Left kidney (tissue), 2 donors: ENCODE measurements around the gene TMEM178B. TPM values are rescaled to one million over a fixed set of nuclear protein-coding genes. Genes with fewer than 3 reads are reported as not detected.
"Not testable (repeated sequence)": the region's sequence is repeated elsewhere in the genome, so short reads cannot be mapped to it uniquely, and the experiment has no call there.

Source experiments
- DNase-seq: peaks from one replicate; pipeline ENCODE4 v3.0.0-alpha.2; 2013
- polyA plus RNA-seq: library from polyadenylated mRNA; unstranded; fragments of 120-200 nt; gene quantifications from one replicate; pipeline ENCODE4 v1.2.1, GENCODE V29; 2013; ENCODE audit not compliant: insufficient read length

TMEM178B gene
- polyA plus RNA-seq, 1 donor: 0.52 TPM

DNA sequence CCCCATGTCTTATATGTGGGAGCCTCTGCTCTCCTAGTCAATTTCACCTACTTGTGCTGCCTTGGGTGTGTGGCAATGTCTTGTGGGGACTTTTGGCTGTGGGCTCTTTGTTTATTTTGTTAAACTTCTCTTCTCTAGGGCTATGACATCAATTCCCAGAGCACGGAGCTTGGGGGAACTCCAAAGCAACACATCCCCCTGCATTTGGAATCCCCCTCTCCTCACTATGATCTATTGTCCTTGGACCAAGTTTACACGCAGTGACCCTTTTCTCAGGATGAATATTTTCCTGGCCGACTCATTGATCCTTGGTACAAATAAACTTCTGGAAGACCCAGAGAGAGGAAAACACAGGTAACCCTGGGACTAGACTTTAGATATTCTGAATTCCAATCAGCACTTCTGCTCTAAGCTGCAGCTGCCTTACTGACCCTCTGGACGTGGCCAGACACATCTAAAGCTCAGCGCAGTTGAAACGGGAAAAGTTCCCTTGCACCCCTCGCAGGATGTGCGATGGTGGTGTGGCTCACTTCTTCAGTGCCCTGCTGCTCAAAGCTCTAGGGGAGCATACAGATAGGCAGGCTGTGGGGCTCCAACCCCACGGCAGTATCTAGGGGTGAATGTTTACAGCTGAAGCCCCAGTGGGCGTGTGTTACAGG is 110.8 kb downstream of the TMEM178B start:
- no peak for DNase-seq

GRCh38 chr7:141185369-141185967 is 111.6 kb downstream of the TMEM178B start:
- no peak for DNase-seq

- no peak for DNase-seq
Measured at GRCh38 chr7:141189231-141189630, 115.4 kb downstream of the TMEM178B start.

- no peak for DNase-seq
Measured at GRCh38 chr7:141190495-141190894, 116.6 kb downstream of the TMEM178B start.

DNA sequence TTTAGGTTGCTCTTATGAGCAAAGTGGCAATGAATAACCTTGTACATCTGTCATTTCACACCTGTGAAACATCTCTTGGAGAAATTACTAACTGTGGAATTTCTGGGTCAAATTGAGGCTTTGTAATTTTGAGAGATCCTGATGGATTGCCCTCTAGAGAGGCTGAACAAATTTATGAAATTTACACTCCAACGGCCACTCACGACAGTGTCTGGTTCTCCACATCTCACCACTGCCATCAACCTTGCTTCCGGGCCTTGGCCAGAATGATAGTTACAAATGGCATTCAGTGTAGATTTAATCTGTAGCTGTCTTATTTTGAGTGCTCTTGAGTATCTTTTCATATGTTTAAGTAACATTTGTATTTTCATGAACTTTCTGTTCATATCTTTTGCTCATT is 117.4 kb downstream of the TMEM178B start:
- DNase-seq: no peak

DNA sequence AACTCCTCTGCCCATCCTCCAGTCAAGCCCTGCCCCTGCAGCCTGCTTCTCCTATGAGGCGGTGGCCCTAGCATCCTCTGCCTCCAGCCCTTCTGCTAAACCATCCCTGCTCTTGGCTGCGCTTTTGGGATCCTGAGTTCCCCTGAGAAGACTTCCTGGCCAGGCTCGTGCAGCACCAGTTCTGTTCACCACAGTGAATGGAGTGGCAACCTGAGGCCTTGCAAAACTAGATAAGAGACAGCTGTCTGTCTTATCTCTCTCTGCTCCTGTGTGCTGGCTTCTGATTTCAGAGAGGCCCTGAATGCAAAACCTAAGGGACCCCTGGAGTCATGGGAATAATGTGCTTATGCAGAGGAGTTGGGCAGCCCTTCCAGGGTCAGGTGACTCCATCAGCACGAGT is 119.2 kb downstream of the TMEM178B start:
- DNase-seq: no peak

- DNase-seq: not testable (repeated sequence)
Measured at GRCh38 chr7:141195722-141196121, 121.9 kb downstream of the TMEM178B start.

DNA sequence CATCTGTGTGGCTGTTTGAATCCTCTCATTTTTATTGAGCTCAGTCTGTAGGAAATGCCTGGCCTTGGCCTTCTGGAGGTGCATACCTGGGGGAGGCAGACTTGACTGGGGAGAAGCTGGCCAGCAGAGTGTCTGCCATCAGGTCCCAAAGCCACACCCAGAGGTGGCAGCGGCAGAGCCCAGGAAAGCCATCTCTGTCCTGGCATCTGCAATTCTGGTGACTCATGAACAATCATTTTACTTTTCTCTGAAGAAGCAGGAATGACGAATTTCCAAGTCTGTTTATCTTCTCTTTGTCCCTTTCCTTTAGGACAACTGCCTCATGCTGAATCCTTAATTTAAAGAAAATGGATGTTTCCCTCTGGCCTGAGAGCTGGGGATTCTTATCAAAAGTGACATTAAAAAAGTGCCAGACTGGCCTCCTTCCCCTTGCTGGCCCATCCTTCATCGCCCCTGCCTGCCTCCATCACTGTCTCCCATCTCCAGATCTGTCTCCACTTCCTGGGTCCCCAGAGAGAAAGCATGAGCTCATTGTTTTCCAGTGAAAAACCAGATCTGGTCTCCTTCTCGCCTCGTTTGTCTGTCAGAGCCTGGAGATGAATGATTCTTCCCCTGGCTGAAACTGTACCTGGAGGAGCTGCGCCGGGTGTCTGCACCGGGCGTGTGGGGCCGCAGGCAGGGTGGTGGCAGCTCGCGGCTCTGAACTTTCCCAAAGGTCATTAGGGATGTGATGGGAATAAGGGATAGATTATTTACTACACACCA is 124.5 kb downstream of the TMEM178B start:
- peak; percentile 24 for DNase-seq

DNA sequence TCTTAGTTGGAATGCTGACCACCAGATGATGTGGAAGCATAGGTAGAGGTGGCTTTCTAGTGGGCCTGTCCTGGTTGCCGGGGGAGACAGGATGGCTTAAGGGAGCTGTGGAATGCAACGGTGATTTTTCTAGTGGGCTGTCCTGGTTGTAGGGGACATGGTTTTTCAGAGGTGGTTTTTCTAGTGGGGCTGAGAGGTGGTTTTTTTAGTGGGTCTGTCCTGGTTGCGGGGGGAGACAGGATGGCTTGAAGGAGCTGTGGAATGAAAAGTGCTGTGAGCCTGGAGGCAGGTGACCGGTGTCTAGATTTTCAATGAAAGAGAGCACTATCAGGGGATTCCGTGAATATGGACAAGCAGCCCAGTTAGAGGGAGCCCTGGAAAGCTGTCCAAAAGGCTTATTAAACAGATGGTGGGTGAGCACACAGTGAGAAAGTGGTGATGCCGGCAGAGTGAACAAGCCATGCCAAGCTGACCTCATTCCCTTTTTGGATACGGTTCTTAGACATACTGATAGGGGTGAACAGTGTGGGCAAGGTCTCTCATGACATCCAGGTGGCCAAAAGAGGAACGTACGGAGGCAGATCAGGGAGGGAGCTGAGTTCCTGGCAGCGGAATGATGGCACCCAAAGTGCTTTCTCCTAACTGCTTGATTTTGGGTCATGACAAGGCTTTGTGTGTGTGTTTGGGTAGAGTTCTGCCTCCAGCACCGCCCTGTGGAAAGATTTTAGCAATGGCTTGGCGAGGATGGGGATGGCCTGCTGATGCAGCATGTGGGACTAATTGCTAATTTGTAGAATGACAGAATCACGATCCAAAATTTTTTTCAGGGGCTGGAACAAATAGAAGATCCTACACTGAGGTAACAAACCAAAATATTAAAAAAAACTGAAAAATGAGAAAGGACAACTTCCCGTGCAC is 126.6 kb downstream of the TMEM178B start:
- DNase-seq: no peak

DNA sequence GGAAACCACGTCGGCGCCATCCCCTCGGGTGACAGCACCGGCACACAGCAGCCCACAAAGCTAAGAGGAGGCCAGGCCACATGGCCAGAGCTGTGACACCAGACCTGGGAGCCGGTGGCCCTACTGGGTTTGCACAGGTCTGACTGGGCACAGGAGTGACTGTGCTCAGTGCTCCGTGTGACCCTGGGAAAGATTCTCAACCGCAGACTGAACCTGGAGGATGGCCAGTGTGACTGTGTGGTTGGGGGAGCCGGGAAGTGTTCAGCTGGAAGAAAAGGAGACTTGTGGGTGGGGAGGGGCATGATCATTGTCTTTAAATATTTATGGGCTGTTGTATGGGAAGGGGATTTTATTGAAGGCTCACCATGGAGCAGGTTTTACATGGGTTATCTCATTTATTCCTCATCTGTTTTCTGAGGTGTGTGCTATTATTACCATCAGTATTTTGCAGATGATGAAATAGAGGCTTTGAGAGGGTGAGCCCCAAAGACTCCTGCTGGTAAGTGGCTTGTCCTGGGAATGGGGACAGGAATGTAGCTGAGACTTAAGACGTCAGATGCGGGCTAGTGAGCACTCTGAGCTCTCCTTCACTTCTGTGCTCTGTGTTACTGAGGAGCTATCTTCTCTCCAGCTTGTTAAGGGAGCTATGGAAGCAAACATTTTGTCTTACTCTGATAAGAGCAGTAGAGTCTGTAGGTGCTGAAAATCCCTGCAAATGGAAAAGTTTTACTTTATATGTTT is 127.5 kb downstream of the TMEM178B start:
- DNase-seq: no peak

- no peak for DNase-seq
Measured at GRCh38 chr7:141202535-141202934, 128.7 kb downstream of the TMEM178B start.

DNA sequence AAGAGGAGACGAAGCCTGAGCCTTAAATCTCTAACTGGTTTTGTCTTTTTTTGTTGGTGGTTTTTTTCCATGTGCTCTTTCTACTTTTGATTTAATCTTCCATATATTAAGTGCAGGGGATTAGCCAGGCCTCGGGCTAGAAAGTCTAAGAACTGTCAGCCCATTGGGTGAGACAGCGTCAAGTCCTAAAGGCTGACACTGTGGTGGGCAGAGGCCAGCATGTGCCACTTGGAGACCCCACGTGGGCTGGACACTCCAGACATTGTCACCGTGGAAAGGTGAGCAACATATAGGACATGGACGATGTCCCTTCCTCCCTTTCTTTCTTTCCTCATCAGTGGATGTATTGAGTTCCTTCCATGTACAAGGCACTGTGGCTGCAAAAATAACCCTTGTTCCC is 129.3 kb downstream of the TMEM178B start:
- no peak for DNase-seq

DNA sequence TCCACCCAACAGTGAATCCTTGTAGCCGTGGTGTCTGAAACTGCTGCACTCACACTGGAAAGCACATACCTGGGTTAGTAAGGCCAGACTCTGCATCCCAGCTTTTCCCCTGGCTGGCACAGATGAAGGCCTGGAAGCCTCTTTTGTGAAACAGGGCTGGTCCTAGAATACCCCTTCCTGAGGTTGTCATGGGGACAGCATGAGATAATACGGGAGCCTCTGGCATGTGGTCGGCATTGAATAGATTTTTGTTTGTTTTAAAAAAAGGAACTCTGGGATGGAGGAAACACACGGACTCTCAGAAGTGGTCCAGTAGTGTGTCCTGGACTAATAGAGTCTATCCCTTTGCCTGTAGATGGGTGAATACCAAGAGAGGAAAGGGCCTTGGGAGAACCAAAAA is 129.7 kb downstream of the TMEM178B start:
- DNase-seq: no peak

- DNase-seq: no peak
Measured at GRCh38 chr7:141207661-141208060, 133.8 kb downstream of the TMEM178B start.

GRCh38 chr7:141208539-141208938 is 134.7 kb downstream of the TMEM178B start:
- no peak for DNase-seq

DNA sequence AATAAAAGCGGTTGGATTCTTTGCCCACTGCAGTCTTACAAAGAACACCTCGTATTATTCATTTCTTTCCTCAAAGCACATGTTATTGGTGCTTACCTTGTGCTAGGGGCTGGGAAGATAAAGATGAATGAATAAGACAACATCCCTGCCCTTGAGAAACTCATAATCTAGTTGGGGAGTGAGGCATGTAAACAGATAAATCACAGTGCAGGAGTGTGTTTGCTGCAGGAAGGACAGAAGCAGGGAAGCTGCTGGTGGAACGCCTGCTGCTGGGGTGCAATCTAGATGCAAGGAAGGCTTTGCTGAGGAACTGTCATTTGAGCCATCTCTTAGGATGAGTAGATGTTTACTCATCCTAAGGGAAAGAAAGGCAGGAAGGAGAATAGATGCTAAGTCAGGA is 135.6 kb downstream of the TMEM178B start:
- no peak for DNase-seq

DNA sequence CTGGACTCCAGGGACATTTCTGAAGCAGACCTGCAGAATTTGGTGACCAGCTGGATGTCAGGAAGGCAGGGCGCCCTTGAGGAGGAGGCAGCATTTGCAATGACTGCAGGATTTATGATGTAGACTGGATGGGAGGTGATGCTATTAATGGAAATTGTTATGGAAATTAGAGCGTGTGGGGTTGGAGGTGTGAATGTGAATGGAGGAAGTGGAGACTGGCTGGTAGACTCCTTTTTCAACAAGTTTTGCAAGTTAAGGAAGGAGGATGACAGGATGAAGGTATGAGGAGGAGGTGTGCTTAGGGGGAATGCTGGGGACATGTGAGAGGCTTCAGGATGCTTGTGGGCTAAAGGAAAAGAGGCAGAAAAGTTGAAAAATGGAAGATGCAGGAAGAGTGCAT is 137.0 kb downstream of the TMEM178B start:
- DNase-seq: no peak

DNA sequence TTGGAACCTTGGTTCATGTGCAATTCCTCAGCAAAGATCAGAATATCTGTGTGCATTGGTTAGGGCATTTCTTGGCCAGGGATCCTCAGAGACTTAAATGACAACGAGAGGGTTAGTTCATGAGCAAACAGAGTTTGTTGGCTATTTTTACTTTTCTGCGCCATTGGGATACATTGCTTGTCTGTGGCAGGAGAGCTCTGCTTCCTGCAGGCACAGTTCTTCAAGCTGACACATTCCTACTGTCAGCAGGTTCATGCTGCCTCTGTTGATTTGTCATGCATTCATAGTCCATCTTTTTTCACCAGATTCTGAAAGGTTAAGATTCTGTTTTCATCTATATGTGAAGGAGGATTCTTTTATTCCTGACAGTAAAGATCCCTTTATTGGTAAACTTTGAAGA is 139.4 kb downstream of the TMEM178B start:
- DNase-seq: no peak

DNA sequence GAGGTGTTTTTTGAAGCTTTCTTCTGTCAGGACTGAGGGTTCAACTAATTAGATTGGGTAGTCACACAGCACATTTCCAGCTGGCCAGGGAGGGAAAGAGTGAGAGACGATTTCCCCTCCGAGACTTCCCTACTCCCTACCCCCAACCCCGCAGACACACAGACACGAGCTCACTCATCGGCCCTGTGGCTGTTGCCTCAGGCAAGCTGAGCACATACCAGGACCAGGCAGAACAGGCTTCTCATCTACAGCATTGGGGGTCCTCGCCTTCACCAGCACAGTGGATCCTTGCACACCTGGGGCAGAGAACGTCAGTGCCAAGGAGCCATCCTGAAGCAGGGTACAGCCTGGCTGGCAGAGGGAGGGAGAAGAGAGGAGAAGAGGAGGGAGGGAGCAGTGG is 144.1 kb downstream of the TMEM178B start:
- no peak for DNase-seq

DNA sequence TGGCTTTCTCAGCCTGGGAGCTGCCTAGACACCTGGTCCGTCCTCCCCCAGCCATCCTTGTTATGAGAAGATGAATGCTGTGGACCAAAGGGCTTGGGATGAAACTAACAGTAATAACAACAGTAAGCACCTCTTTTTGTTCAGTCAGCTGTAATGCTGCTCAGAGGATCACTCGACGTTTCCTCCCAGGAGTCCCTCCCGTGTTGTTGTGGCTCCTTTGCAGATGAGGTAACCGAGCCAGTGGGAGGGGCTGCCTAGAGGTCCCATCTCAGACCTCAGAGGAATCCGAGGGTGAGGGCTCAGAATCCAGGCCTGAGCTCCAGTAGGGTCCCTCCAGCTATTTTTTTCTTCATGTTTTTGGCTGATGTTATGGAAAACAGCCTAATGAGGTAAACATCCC is 145.1 kb downstream of the TMEM178B start:
- no peak for DNase-seq

GRCh38 chr7:141220263-141220880 is 146.5 kb downstream of the TMEM178B start:
- DNase-seq: no peak
